ENCODE results near the gene LAGE3. TPM values are rescaled to one million over a fixed set of nuclear protein-coding genes. Genes with fewer than 3 reads are reported as not detected.

The LAGE3 gene
- total and polyA plus RNA-seq, 10 donors, result 11.8 to 27.7 (median 19.4) TPM

GRCh38 chrX:154469114-154469513, 10.0 kb downstream of the LAGE3 start:
- Histone ChIP-seq H3K4me3 (no peak overlapping the region), H3K27ac (no peak overlapping the region), H3K27me3 (replicated peaks in 1 of 7) (no peaks in the 10 kb centered on the region), H3K36me3 (peaks cover 0 to 93% (median 48%) of the 10 kb centered on the region in 6 donors), H3K4me1 (no peaks in the 10 kb centered on the region), H3K9me3 (no peaks in the 10 kb centered on the region)
- DNase-seq, result no peak
- TF ChIP-seq POLR2AphosphoS5 (IDR thresholded peaks at IDR 0.05) (no peak), POLR2A (IDR thresholded peaks at IDR 0.05) (no peak), CTCF (IDR thresholded peaks at IDR 0.05 in 8 of 11, conservative IDR thresholded peaks at IDR 0.05 in 3 of 11) (no peak)
- WGBS, 5 donors, result 91 to 100% (median 92%) methylated on average over 4 to 9 of the region's 9 CpGs
- intact Hi-C loops (cut with DNase I; ENCODE audit: low total_unique reads), result no loop called here

- 94 to 96% (median 95%) methylated on average over 11 to 23 of the region's 23 CpGs for WGBS, 5 donors
- Histone ChIP-seq H3K36me3 (peaks cover 0 to 100% (median 48%) of the 10 kb centered on the region in 6 donors), H3K27me3 (replicated peaks in 1 of 7) (no peaks in the 10 kb centered on the region), H3K4me1 (no peaks in the 10 kb centered on the region), H3K27ac (no peak overlapping the region), H3K9me3 (no peaks in the 10 kb centered on the region), H3K4me3 (no peak overlapping the region)
- DNase-seq, result no peak
- no peak for TF ChIP-seq CTCF (IDR thresholded peaks at IDR 0.05 in 8 of 11, conservative IDR thresholded peaks at IDR 0.05 in 3 of 11)
- TF ChIP-seq POLR2AphosphoS5 (IDR thresholded peaks at IDR 0.05), result no peak
- TF ChIP-seq POLR2A (IDR thresholded peaks at IDR 0.05), result no peak
- intact Hi-C loops (cut with DNase I; ENCODE audit: low total_unique reads), result no loop called here
Measured at GRCh38 chrX:154468217-154468616, 10.9 kb downstream of the LAGE3 start.

- Histone ChIP-seq H3K4me3 (no peak overlapping the region), H3K4me1 (no peaks in the 10 kb centered on the region), H3K36me3 (peaks cover 0 to 100% (median 48%) of the 10 kb centered on the region in 6 donors), H3K27ac (no peak overlapping the region), H3K9me3 (no peaks in the 10 kb centered on the region), H3K27me3 (replicated peaks in 1 of 7) (no peaks in the 10 kb centered on the region)
- intact Hi-C loops (cut with DNase I; ENCODE audit: low total_unique reads), result no loop called here
- DNase-seq, result no peak
- 85 to 98% (median 94%) methylated on average over 4 to 21 of the region's 21 CpGs for WGBS, 5 donors
- TF ChIP-seq POLR2AphosphoS5 (IDR thresholded peaks at IDR 0.05), result no peak
- no peak for TF ChIP-seq CTCF (IDR thresholded peaks at IDR 0.05 in 8 of 11, conservative IDR thresholded peaks at IDR 0.05 in 3 of 11)
- TF ChIP-seq POLR2A (IDR thresholded peaks at IDR 0.05), result no peak
Measured at GRCh38 chrX:154467556-154467955, 11.5 kb downstream of the LAGE3 start.

GRCh38 chrX:154466907-154467306, 12.2 kb downstream of the LAGE3 start:
- WGBS, 5 donors, result 89 to 100% (median 93%) methylated on average over 4 to 15 of the region's 15 CpGs
- Histone ChIP-seq H3K9me3 (no peaks in the 10 kb centered on the region), H3K4me1 (no peaks in the 10 kb centered on the region), H3K27me3 (replicated peaks in 1 of 7) (no peaks in the 10 kb centered on the region), H3K36me3 (peaks cover 0 to 100% (median 48%) of the 10 kb centered on the region in 6 donors), H3K4me3 (no peak overlapping the region), H3K27ac (no peak overlapping the region)
- intact Hi-C loops (cut with DNase I; ENCODE audit: low total_unique reads), result no loop called here
- no peak for DNase-seq
- TF ChIP-seq POLR2AphosphoS5 (IDR thresholded peaks at IDR 0.05) (no peak), POLR2A (IDR thresholded peaks at IDR 0.05) (no peak), CTCF (IDR thresholded peaks at IDR 0.05 in 8 of 11, conservative IDR thresholded peaks at IDR 0.05 in 3 of 11) (no peak)

All from spleen (tissue), 11 donors.